GM20000 (cell line): ENCODE data around the gene NAV1.

Source experiments
- DNase-seq: peaks from one replicate; pipeline ENCODE4 v3.0.0; 2012; ENCODE audit warnings: low spot score
- CTCF ChIP-seq: IDR thresholded peaks from 2 replicates; pipeline ENCODE4 v1.5.1; 2012; ENCODE audit warnings: mild to moderate bottlenecking, control low read depth; ENCODE audit errors: extremely low read depth, missing control alignments

Gene NAV1

DNA sequence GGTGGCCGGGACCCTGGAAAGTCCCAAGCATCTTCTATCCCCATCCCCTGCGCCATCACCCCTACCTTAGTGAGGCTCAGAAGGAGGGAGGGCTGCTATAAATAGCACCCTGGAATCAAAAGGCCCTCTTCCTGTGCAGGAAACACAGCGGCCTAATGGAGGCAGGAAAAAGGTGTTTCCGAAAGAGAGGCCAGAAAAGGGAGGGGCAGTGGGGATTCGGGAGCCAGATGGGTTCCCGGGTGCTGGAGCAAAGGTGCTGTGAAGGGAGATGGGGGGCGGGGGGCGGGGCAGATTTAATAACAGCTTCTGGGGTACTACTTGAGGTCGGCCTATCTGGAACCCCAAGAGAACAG is 16.6 kb downstream of the NAV1 start:
- no peak for TF ChIP-seq CTCF
- no peak for DNase-seq

DNA sequence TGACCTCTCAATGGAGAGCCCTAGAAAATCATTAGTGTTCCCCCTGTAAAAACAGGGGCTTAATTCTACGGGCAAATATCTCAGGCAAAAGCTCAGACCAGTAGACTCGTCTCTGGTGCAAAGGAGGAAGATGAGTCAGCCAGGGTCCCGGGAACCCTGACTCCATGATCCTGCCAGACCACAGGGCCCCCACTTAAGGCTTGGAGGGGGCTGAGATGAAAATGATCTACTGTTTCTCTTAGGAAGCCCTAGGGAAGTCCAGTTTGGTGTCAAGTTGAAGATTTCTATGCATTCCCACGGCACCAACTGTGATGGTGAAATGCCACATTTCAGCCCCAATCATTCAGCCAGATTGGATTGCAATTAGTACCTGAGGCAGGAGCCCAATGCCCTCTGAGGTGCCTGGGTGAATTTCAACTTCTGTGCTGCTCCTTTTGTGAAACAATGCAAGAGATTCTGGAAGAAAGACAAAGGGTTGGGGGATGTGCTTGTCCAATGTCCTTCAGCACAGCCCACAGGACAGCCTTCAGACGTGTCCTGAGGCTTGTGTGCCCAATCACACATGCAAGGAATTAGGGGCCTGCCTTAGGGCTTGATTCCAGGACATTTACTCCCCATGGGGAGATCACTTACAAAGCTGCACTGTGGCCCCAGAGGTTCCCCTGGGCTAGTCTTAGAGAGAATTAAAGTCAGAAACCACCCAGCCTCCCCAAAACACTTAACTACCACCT is 18.1 kb downstream of the NAV1 start:
- no peak for DNase-seq
- TF ChIP-seq CTCF = no peak

DNA sequence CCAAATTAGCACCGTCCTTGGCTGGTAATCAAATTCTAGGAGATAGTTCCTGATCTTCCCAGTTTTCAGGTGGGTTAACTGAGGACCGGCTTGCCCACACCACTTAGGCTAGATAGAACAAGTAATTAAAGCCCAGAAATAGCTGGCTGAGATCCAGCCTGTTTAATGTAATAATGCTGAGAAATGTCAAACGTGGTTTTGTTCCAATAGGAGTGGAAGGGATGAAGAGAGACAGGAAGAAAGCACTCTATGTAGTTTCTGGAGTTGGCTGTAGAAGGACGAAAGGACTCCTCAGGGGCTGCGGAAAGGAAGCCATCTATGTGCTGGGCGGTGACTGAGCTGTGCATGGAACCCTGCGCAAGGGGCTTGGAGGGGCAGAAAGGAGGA is 18.6 kb downstream of the NAV1 start:
- no peak for TF ChIP-seq CTCF
- no peak for DNase-seq

DNA sequence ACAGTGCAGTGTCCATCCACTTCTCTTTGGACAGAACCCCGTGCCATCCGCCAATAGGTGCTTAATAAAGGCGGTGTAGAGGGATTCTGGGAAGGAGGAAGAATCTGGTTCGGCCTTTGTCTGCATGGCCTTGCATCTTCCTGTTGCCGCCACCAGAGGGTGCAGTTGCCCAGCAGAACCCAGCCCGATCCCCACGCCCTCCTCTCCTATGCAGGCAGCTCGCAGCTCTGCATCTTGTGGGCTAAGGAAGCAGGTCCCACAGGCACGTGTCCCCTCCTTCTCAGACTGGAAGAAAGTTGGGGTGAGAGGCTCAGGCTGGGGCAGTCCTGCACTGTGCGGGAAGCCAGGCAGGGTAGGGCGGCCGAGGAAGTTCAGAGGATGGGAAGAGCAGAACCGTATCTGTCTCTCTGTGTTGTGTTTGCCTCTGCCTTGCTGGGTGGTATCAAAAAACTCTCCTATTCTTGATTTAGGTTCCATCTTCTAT is 20.8 kb downstream of the NAV1 start:
- peak; percentile 79 for TF ChIP-seq CTCF
- DNase-seq = peak; percentile 82

DNA sequence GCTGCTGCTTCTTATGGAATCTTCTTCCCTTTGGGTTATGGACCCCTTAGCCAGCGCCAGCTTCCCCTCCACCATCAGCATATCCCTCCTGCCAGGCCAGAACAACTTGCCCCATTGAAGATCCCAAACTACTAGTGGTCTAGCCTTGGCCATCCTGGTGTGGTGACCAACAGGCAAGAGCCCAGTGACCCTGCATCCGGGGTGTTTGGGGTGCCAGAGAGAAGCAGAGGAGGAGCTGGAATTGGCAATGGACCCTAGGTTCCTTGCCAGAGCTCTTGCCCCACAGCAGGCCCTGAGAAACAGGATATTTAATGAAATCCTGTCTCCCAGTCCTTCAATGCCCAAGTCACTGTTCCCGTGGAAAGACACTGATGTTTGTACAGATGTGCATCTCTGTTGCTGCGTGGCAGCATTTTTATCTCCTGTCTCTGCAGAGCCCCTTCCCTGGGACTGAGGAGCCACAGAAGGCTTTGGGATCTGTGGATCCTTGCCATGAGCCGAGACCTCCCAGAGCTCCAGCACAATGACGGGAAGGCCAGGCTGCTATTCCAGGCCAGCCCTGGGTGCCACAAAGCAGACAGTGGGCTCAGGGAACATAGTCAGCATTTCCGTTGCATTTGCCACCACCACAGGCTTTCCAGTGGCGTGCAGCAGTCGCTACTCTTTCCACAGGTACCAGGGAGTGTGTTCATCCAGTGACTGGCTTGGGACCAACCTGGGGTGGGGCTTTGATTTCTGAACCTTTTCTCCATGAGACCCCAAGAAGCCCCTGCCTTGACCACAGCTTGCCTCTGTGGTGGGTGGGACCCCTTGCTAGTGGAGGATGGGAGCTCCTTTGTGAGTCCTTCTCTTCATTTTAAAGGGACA is 21.6 kb downstream of the NAV1 start:
- DNase-seq = no peak
- no peak for TF ChIP-seq CTCF

DNA sequence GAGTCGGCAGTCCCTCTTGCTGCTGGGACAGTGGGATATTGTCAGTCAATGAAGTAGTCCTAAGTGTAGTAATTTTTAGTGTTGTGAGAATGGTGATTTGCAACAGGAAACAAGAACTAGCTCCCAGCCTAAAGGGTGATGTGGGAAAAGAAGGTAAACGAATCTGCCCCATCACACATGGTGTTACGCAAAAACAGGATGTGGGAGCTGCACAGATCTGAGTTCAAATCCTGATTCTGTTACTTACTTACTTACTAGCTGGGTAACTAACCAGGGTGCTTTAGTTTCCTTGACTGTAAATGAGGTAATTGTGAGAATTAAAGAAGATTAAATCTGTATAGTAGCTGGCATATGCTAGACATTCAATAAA is 22.3 kb downstream of the NAV1 start:
- DNase-seq = no peak

More for the DNA sequence above, 22.3 kb downstream of the NAV1 start:
- TF ChIP-seq CTCF = no peak
